Measurements from ENCODE around the gene TFAM.
"Not testable (repeated sequence)": the region's sequence is repeated elsewhere in the genome, so short reads cannot be mapped to it uniquely, and the experiment has no call there.

The TFAM gene

DNA sequence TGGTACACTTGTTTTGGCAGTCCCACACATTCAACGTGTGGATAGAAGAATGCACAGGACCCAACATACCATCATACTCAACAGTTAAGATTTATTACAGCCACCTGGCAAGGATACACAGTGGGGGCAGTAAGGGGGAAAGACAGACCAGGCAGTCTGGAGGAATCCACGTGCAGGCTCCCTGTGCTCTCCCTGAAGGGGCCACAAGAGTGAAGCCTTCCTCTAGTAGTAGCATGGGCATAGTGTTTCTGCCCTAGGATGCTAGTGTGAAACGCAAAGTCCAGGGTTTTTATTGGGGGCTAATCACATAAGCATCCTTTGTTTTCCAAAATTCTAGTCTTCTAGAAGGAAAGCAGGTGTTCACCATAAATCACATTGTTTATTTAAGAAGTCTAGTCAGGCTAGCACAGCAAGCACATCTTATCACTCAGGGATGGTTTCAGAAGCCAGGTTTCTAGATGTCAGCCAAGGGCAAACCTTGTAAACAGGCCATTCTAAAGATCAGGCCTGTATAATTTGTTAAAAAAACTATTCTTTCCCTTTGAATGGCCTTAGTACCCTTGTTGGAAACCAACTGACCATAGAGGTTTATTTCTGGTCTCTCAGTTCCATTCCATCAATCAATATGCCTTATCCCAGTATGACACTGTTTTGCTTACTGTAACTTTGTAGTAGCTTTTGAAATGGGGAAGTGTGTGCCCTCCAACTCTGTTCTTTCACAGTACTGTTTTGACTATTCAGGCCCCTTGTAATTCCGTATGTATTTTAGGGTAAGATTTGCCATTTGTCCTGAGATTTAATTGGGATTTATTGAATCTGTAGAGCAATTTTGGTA, 12.4 kb upstream of the TFAM start:
- no peak for DNase-seq (ENCODE audit: low read depth in 2 of 2)

DNA sequence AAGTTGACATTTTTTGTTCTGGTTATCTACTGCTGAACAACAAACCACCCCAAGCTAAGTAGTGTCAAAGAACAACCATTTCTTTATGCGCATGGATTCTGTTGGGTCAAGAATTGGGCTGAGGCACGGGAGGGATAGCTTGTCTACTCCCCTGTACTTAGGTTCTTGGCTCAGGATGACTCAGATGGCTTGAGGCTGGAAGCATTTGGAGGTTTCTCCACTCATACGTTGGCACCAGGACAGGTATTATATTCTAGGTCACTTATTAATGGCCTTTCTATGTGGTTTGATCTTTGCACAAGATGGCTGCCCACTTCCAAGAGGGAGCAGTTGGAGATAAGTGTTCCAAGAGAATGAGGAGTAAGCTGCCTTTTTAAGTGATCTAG, 11.8 kb upstream of the TFAM start:
- DNase-seq (ENCODE audit: low read depth in 2 of 2), result no peak

DNA sequence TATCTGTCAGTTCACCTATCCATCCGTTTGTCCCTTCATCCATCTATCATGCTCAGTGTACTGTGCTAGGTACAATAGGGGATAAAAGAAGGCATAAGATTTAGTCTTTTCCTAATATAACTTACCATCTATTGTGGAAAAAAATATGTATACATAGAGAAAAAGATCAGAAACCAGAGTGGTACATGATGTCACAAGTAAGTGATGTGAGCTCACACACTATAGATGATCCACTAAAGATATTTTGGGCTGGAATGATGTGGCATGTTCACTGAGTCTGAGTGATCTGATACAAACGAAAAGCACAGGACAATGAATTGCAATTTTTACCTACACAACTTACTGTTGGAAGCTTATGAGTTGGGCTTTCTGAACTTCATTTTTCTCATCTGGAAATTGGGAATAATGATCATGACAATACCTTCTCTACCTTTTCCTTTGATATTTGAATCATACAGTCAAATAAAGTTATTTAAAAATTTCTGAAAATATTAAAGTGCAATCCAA, 2.7 kb upstream of the TFAM start:
- DNase-seq (ENCODE audit: low read depth in 2 of 2), result no peak

DNA sequence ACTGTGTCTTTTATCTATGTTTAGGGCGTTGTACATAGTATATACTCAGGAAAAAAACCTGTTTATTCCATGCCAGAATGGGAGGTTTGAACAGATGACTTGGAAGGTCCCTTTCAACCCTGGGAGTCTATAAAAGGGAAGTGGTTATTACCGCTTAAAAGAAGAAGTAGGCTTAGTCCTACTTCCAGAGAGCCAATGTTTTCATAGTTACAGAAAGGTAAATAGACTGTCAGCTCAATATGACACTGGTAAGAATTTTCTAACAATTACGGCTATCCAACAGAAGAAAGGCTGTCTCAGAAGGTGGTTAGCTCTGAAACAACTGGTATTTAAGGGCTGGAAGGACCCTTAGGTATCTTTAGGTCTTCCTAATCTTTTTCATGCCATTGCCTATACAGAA, 1.1 kb upstream of the TFAM start:
- DNase-seq (ENCODE audit: low read depth in 2 of 2), result no peak

DNA sequence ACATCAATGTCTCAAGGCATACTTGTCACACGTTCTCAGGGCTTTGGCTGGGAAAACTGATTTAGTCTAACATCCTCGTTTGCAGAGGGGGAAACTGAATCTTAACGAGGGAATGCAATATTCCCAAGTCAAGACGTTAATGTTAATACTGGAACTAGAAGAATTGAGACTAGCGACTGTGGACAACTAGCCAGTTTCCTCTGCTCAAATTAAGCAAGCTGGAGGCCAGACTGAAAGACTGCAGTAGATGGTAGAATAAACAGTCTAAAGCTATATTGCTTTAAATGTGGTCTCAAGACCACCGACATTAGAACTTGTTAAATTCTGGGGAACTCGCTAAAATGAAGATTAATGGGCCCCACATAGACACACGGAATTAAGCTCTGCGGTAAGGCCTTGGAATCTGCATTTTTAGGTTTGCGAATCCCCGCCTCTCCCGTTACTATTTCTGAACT, 639 bp upstream of the TFAM start:
- DNase-seq (ENCODE audit: low read depth in 2 of 2), result no peak

DNA sequence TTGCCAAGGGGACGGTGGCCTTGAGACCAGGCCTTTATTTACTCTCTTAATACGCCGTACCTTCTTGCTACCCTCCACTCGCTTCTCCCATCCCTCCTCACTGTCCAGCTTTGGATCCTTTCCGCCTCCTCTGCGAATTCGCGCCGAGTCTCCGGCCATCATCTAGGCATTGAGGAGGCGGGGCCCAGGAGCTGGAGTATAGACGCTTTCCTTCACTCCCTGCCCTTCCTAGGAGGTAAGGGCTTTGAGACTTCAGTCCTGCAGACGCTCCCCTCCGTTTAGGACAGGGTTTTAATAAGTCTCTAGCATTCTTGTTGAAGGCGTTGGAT, 538 bp downstream of the TFAM start:
- DNase-seq (ENCODE audit: low read depth in 2 of 2), result no peak

DNA sequence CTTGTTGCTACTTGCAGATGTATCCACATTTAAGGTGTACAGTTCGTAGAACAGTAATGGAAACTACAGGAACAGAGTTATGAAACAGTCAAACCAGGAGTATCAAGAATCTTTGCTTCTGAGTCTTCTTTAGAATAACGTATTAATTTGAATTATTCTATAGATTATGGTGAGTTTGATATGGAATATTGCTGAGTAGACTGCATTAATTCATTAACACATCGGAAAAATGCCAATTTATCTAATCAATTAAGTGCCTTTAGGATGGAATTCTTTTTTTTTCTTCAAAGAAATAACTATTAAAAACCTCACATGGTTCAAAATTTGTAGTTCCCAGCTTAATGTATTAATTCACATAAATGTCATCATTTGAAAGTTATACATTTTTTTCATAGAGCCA, 3.8 kb downstream of the TFAM start:
- no peak for DNase-seq (ENCODE audit: low read depth in 2 of 2)

DNA sequence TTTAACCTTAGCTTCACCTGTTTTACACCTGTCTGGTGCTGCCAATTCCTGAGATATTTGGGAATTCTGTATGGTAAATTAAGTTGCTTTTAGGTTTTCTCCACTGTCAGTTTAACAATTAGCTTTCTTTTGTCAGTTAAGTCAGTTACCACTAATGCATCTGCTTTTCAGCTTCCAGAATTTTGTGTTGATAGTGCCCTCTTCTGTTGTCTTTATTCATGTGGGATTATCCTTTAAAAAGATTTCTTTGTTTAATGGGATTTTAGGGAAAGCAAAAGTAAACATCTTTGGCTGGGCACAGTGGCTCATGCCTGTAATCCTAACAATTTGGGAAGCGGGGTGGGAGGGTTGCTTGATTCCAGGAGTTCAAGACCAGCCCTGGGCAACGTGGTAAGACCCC, 8.1 kb downstream of the TFAM start:
- DNase-seq (ENCODE audit: low read depth in 2 of 2), result no peak

DNA sequence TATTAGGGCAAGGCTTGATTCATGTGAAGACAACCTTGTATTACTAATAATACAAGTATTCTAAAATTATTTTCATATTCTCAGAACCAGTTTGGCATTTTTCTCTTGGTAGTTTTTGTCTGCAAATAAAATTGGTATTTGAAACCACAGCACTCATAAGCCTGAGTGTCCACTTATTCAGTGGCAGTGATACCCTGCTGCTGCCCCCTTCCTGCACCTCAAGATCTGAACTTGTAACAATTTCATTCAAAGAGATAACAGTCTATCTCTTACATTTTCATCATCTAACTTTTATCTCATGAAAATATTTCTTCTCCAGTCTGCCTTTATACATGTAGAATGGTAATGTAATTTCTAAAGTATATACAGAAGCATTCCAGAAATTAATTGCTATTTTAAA, 9.3 kb downstream of the TFAM start:
- no peak for DNase-seq (ENCODE audit: low read depth in 2 of 2)

DNA sequence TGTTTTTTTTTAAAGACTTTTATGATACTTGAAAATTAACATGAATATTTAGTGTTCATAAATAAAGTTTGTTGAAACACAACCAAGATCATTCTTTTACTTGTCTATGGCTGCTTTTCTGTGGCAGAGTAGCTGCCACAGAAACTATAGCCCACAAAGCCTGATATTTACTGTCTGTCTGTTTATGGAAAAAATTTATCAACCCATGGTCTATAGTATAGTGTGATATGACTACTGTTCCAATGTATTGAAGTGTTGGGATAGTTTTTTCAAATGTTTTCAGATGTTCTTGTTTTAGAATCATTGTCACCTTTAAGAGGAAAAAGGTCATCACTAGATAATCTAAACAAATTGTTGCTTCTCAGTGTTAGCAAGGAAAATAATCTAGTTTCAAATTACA, 10.8 kb downstream of the TFAM start:
- DNase-seq (ENCODE audit: low read depth in 2 of 2), result no peak

DNA sequence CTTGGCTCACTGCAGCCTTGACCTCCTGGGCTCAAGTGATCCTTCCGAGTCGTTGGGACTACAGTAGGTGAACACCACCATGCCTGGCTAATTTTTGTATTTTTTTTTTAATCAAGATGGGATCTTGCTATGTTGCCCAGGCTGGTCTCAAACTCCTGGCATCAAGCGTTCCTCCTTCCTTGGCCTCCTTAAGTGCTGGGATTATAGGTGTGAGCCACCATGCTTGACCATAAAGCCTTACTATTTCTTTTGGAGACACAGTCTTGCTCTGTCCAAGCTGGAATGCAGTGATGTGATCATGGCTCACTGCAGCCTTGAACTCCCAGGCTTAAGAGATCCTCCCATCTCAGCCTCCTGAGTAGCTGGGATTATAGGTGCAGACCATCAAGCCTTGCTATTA, 12.6 kb downstream of the TFAM start:
- no peak for DNase-seq (ENCODE audit: low read depth in 2 of 2)

DNA sequence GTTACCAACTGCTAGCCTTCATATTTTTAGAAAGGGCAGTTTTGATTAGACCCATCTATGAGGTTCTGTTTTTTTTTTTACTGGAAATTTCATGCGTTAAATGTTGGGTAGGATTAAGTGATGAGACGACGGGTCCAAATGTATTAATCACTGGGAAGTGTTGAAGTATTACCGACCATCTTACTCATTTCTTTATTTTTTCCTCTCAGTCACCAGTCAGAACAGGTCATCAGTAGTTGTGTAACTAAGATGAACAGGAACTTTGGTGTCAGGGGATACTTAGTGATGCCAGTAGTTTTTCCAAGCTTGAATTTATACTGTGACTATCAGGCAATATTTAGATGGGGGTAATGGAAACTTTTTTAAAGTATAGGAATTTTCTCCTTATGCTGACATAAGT, 14.2 kb downstream of the TFAM start:
- DNase-seq (ENCODE audit: low read depth in 2 of 2), result no peak

DNA sequence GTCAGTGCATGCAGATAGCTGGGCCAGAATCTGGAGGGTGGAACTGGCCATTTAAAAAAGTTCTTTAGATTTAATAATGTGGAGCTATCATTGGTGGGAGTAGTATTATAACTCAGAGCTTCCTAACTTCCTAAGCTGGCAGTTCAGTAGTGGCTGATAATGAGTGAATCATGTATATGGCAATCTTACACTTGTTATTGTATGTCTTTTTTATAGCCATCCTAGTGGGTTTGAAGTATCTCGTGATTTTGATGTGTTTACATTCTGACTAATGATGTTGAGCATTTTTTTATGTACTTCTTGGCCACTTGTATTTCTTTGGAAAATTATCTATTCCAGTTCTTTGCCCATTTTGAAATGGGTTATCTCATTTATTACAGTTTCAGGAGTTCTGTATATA, 15.4 kb downstream of the TFAM start:
- no peak for DNase-seq (ENCODE audit: low read depth in 2 of 2)

DNA sequence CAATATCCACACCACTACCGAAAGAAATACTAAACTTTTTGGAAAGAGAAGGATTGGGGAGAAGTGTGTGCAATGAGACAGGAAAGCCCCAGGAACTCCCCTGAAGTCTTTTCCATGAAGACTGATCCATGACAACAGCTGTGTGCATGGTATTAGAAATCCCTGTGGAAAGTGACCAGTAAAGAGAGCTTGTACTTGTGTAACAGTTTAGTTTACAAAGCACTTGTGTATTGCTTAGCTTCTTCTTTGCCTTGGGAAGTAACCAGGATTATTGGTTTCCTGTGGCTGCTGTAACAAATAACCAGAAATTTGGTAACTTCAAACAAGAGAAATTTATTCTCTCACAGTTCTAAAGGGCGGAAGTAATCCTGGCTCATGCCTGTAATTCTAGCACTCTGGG, 18.8 kb downstream of the TFAM start:
- no peak for DNase-seq (ENCODE audit: low read depth in 2 of 2)

DNA sequence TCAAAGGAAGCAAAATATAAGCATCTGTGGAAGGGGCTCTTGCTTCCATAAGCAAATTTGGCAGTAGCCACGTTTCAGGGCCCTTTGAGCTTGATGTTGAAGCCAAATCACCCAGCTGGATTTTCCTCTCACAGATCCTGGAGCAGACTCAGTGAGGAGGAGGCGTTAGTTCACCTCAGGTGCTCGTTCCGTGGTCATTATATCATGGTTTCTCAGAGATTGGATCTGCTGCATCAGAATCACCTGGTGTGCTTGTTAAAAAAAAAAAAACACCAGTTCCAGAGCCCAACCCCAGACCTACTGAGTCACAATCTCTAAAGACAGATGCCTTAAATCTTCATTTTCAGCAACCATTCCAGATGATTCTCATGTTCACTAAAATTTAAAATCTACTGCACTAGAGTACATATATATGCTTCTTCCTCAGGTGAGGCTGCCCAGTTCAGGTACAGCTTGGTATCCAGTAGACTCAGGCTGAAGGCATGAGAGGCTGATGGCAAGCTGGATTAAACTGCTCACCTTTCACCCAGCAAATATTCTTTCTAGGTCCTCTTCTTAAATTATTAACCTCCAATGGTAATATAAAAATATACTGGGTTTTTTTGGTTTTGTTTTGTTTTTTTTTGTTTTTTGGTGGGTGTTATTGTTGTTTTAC, 24.9 kb downstream of the TFAM start:
- no peak for DNase-seq (ENCODE audit: low read depth in 2 of 2)

DNA sequence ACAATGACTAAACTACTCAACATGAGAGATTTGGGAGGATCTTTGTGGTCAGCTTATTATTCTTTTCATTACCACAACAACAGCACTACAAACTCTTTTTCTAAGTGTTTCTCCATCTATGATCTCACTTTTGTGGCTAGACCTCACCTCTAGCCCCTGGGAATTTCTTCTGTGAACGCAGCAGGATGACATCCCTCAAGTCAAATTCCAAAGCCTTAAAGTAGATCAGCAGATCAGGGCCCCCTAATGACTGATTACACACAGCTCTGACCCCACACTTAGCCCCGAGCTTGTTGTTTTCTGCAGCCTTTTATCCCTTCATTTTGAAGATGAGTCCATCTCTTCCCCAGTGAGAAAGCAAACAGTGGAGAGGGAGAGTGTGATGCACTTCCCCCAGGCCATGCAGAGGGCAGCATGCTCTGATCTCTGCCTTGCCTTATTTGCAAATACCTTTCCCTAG, 27.3 kb downstream of the TFAM start:
- no peak for DNase-seq (ENCODE audit: low read depth in 2 of 2)

DNA sequence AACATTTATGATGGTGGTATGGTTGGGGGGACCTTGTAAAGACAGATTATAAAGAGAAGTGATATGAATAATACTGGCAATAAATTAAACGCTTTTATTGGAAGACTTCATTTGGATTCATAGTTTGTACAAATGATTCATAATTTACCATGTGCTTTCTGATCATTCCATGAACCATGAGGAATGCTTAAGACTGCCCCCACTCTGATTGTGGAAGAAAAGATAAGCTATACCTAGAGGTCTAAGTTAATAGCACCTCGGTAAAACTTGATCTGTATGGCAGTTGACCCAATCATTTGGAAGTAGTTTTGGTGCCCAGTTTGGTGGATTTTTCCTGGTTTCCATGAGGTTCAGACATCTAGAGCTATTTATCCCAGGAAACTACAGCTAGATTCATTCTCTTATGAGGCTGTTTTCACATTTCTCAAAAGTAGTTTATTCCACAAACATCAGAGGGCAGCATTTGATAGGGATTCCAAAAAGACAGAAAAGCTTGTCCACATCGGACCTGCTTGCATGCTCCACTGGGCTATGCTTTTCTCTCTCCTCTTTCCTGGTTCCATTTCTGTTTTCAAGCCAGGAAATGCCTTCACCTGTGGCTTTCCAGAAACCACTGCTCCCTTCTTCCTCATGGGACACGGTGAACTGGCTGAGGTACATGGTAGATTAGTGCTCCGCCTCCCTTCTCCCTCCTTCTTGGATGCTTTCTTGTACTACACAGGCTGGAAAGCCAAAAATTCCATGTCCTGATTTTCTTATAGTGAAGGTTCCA, 29.2 kb downstream of the TFAM start:
- DNase-seq (ENCODE audit: low read depth in 2 of 2), result no peak

DNA sequence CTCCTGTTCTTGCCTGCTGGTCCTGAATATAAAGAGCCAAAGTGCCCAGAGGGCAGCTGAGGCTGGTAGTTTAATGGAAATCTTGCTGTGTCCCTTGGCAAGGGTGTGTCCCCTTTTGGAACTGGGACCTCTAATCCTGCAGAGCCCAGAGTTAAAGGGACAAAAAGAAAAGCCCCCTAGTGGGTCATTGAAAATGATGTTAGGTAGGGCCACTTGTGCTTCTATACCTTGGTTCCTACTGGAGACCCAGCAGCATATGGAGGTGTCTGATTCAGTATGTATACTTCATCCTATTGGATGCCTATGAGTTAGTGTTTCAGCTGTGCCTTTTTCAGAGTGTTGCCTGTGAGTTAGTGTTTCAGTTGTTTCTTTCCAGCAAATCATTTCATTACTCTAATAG, 30.5 kb downstream of the TFAM start:
- no peak for DNase-seq (ENCODE audit: low read depth in 2 of 2)

DNA sequence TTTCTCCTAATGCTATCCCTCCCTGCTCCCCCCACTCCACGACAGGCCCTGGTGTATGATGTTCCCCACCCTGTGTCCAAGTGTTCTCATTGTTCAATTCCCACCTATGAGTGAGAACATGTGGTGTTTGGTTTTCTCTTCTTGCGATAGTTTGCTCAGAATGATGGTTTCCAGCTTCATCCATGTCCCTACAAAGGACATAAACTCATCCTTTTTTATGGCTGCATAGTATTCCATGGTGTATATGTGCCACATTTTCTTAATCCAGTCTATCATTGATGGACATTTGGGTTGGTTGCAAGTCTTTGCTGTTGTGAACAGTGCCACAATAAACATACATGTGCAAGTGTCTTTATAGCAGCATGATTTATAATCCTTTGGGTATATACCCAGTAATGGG, 32.7 kb downstream of the TFAM start:
- DNase-seq (ENCODE audit: low read depth in 2 of 2), result not testable (repeated sequence)

DNA sequence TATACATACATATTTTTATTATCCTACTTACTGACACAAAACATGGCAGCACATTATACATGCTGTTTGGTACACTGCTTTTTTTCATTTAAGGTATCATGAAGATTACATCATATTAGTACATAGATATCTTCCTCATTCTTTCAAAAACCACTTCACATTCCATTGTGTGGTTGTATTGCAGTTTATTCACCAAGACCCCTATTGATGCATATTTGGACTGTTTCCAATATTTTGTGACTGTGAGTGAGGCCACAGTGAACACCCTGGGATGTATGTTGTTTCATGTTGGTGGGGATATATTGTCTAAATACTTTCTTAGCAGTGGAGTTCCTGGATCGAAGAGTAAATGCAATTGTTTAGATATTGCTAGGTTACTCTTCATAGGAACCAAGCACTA, 39.0 kb downstream of the TFAM start:
- no peak for DNase-seq (ENCODE audit: low read depth in 2 of 2)

DNA sequence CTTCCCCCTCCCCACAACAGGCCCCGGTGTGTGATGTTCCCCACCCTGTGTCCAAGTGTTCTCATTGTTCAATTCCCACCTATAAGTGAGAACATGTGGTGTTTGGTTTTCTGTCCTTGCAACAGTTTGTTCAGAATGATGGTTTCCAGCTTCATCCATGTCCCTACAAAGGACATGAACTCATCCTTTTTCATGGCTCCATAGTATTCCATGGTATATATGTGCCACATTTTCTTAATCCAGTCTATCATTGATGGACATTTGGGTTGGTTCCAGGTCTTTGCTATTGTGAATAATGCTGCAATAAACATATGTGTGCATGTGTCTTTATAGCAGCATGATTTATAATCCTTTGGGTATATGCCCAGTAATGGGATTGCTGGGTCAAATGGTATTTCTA, 43.2 kb downstream of the TFAM start:
- not testable (repeated sequence) for DNase-seq (ENCODE audit: low read depth in 2 of 2)

DNA sequence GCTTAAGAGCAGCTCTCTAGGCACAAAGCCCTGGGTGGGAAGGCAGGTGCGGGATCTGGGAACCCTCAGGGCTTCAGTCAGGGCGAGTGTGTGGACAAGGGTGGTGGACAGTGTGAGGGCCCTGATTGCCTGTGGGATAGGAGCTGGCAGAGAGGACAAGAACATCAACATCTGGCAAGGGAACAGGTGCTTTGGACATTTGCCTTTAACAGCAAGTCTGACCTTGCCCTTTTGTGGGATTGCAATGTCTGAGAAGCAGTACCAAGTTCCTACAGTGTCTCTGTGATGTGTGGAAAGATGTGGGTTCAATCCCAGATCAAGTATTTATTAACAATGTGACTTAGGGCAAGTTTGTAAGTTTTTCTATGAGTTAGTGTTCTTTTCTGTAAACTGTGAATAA, 46.7 kb downstream of the TFAM start:
- DNase-seq (ENCODE audit: low read depth in 2 of 2), result no peak

DNA sequence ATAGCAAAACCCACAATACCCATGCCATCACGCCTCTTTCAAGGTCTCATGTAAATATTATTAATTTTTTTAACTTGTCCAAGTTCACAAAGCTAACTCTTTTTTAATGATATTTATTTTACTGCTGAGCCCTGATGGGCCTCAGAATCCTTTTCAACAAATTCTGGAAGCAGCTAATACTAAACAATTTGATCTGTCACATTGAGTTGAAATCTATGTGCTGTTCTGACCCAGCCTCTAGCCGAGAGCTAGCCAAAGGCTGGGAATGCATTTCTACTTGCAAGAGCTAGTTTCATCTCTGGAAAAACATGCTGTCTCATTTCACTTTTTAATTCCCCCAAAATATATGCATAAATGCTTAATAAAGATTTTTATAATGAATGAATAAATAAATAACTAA, 47.9 kb downstream of the TFAM start:
- no peak for DNase-seq (ENCODE audit: low read depth in 2 of 2)

All from activated CD8-positive, alpha-beta memory T cell treated with anti-CD3 and anti-CD28 coated beads for 4 hours (primary cell).